HepG2 (cell line): Measurements from ENCODE around the gene C1orf35. TPM values are rescaled to one million over a fixed set of nuclear protein-coding genes. Genes with fewer than 3 reads are reported as not detected.

ENCODE experiments used
- AGO2 ChIP-seq: fragments of 200-400 bp; formaldehyde crosslinking; optimal IDR thresholded peaks from 2 replicates; pipeline ENCODE3; 2017; ENCODE audit warnings: mild to moderate bottlenecking, low read depth, low read length, moderate library complexity
- BRCA1 ChIP-seq: sonication (generic); formaldehyde crosslinking; IDR thresholded peaks from 2 replicates; pipeline ENCODE4 v1.4.0; 2020; ENCODE audit warnings: missing genetic modification reagents
- CCAR2 ChIP-seq: fragments of 200-400 bp; formaldehyde crosslinking; optimal IDR thresholded peaks from 2 replicates; pipeline ENCODE3; 2018; ENCODE audit warnings: low read depth, mild to moderate bottlenecking, low read length, moderate library complexity
- CEBPG ChIP-seq: IDR thresholded peaks from 2 replicates; pipeline ENCODE4 v1.6.1; 2016
- NAIF1 ChIP-seq: sonication (generic); formaldehyde crosslinking; IDR thresholded peaks from 2 replicates; pipeline ENCODE4 v1.5.0; 2020; ENCODE audit warnings: mild to moderate bottlenecking, missing genetic modification reagents, borderline replicate concordance
- PHF8 ChIP-seq: sonication (generic); formaldehyde crosslinking; IDR thresholded peaks from 2 replicates; pipeline ENCODE4 v1.5.0; 2020; ENCODE audit warnings: missing genetic modification reagents
- RBM22 ChIP-seq: fragments of 200-400 bp; formaldehyde crosslinking; optimal IDR thresholded peaks from 2 replicates; pipeline ENCODE3; 2017; ENCODE audit warnings: mild to moderate bottlenecking, low read length, moderate library complexity
- STAG1 ChIP-seq: sonication (generic); formaldehyde crosslinking; IDR thresholded peaks from 2 replicates; pipeline ENCODE4 v1.4.0; 2020; ENCODE audit warnings: missing genetic modification reagents
- USF2 ChIP-seq, 2 experiments: sonication (generic) in 1 of 2; formaldehyde crosslinking in 1 of 2; IDR thresholded peaks; 2 replicates each; pipeline versions ENCODE4 v1.5.1 to v1.6.1; 2011 to 2020; ENCODE audit warnings: borderline replicate concordance in 1 of 2, low read depth in 1 of 2, low read length in 1 of 2, mild to moderate bottlenecking in 1 of 2, missing genetic modification reagents in 1 of 2, moderate library complexity in 1 of 2
- YEATS4 ChIP-seq: sonication (generic); formaldehyde crosslinking; IDR thresholded peaks from 2 replicates; pipeline ENCODE4 v1.4.0; 2020; ENCODE audit warnings: missing genetic modification reagents, borderline replicate concordance
- ZNF205 ChIP-seq: IDR thresholded peaks from 2 replicates; pipeline ENCODE4 v1.6.1; 2018; ENCODE audit warnings: missing biosample characterization, missing genetic modification reagents
- ZNF224 ChIP-seq: sonication (generic); formaldehyde crosslinking; IDR thresholded peaks from 2 replicates; pipeline ENCODE4 v1.5.0; 2020; ENCODE audit warnings: mild to moderate bottlenecking, missing genetic modification reagents
- ZNF558 ChIP-seq: sonication (generic); formaldehyde crosslinking; IDR thresholded peaks from 2 replicates; pipeline ENCODE4 v1.9.0; 2022; ENCODE audit warnings: mild to moderate bottlenecking, missing genetic modification reagents, borderline replicate concordance
- ZNF878 ChIP-seq: sonication (generic); formaldehyde crosslinking; IDR thresholded peaks from 2 replicates; pipeline ENCODE4 v1.8.1; 2023; ENCODE audit warnings: mild to moderate bottlenecking, missing genetic modification reagents, moderate library complexity
- polyA plus RNA-seq, 8 experiments: library from polyadenylated mRNA; depleted of rRNA in 3 of 8; stranded (reverse) in 7 of 8; unstranded in 1 of 8; fragments of >200 nt; fragmentation: Illumina TruSeq in 4 of 8; extraction: Trizol in 4 of 8; gene quantifications; 2 replicates each; pipeline versions ENCODE4 v1.2.1 to v1.2.3, GENCODE V29; 2011 to 2016; ENCODE audit warnings: low read depth in 4 of 8, missing spikeins in 1 of 8, mixed read lengths in 1 of 8; ENCODE audit not compliant: insufficient read depth in 1 of 8
- total RNA-seq, 5 experiments: library from RNA; depleted of rRNA; stranded (reverse); fragments of >200 nt; fragmentation: Illumina TruSeq; extraction: Trizol; gene quantifications; 2 replicates each; pipeline ENCODE4 v1.2.3, GENCODE V29; 2016; ENCODE audit warnings: low read depth in 1 of 5
- TF ChIP-seq, protein P1 (sequence below): sonication (generic); formaldehyde crosslinking; IDR thresholded peaks from 2 replicates; pipeline ENCODE4 v1.9.0; 2021; ENCODE audit warnings: missing genetic modification reagents, borderline replicate concordance
- TF ChIP-seq, protein P2 (sequence below): IDR thresholded peaks from 2 replicates; pipeline ENCODE4 v1.6.1; 2016; ENCODE audit warnings: control low read depth
- TF ChIP-seq, protein P3 (sequence below): sonication (generic); formaldehyde crosslinking; conservative IDR thresholded peaks from 2 replicates; pipeline ENCODE4 v1.5.0; 2020; ENCODE audit warnings: missing genetic modification reagents

Gene C1orf35
- total and polyA plus RNA-seq, 2 of the 13 experiments (the other 11 are each of a cell fraction or from before 2014, with no cell fraction given): 8.1 to 19.3 TPM

DNA sequence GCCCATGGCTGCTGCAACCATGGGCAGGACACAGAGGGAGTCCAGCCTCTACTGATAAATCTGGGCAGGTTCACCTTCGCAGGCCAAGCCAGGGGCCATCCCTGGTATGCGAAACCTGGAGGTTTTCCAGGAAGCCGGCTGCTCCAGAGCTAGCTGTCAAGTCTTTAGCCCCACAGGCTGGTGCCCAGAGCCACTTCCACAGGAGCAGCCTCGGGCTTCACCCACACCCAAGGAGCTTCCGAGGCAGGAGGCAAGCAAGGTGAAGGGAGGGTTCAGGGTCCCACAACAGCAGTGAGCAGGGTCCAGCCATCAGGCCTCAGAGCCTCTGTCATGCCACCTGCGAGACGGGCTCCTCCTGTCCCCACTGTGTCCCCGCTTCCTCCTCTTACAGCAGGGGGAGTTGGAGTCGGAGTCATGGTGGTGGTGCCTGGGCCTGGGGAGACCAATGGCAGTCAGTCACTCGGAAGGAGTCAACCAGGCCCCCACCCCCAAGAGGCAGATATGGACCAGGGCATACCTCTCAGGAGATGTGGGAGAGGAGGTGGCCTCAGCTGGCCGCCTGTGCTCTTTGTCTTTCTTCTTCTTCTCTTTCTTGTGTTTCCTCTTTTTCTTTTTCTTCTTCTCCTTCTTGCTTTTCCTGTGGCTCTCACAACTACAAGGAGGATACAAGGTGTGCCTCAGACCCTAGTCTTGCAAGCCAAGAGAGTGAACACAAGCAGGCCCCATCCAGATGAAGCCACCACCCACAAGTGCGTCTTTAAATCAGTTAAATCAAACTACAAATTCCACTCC, 2.1 kb downstream of the C1orf35 start (continued):
- TF ChIP-seq RBM22: peak; percentile 95
- TF ChIP-seq ZNF558 (CRISPR knock-in tag): no peak
- TF ChIP-seq YEATS4 (CRISPR knock-in tag): no peak
- no peak for TF ChIP-seq ZNF205 (CRISPR knock-in tag)
- TF ChIP-seq, protein P1, sequence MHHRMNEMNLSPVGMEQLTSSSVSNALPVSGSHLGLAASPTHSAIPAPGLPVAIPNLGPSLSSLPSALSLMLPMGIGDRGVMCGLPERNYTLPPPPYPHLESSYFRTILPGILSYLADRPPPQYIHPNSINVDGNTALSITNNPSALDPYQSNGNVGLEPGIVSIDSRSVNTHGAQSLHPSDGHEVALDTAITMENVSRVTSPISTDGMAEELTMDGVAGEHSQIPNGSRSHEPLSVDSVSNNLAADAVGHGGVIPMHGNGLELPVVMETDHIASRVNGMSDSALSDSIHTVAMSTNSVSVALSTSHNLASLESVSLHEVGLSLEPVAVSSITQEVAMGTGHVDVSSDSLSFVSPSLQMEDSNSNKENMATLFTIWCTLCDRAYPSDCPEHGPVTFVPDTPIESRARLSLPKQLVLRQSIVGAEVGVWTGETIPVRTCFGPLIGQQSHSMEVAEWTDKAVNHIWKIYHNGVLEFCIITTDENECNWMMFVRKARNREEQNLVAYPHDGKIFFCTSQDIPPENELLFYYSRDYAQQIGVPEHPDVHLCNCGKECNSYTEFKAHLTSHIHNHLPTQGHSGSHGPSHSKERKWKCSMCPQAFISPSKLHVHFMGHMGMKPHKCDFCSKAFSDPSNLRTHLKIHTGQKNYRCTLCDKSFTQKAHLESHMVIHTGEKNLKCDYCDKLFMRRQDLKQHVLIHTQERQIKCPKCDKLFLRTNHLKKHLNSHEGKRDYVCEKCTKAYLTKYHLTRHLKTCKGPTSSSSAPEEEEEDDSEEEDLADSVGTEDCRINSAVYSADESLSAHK: no peak
- no peak for TF ChIP-seq USF2 (IDR thresholded peaks at IDR 0.05; ENCODE audit: low read depth, low read length)
- no peak for TF ChIP-seq USF2 (CRISPR knock-in tag; IDR thresholded peaks at IDR 0.05; ENCODE audit: borderline replicate concordance)
- TF ChIP-seq, protein P2, sequence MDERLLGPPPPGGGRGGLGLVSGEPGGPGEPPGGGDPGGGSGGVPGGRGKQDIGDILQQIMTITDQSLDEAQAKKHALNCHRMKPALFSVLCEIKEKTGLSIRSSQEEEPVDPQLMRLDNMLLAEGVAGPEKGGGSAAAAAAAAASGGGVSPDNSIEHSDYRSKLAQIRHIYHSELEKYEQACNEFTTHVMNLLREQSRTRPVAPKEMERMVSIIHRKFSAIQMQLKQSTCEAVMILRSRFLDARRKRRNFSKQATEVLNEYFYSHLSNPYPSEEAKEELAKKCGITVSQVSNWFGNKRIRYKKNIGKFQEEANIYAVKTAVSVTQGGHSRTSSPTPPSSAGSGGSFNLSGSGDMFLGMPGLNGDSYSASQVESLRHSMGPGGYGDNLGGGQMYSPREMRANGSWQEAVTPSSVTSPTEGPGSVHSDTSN (CRISPR knock-in tag): no peak
- no peak for TF ChIP-seq BRCA1 (CRISPR knock-in tag)
- TF ChIP-seq PHF8 (CRISPR knock-in tag): no peak
- peak; percentile 85 for TF ChIP-seq AGO2
- TF ChIP-seq CEBPG: no peak
- TF ChIP-seq ZNF878: no peak
- TF ChIP-seq, protein P3, sequence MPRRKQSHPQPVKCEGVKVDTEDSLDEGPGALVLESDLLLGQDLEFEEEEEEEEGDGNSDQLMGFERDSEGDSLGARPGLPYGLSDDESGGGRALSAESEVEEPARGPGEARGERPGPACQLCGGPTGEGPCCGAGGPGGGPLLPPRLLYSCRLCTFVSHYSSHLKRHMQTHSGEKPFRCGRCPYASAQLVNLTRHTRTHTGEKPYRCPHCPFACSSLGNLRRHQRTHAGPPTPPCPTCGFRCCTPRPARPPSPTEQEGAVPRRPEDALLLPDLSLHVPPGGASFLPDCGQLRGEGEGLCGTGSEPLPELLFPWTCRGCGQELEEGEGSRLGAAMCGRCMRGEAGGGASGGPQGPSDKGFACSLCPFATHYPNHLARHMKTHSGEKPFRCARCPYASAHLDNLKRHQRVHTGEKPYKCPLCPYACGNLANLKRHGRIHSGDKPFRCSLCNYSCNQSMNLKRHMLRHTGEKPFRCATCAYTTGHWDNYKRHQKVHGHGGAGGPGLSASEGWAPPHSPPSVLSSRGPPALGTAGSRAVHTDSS (CRISPR knock-in tag): no peak
- no peak for TF ChIP-seq STAG1 (CRISPR knock-in tag)
- no peak for TF ChIP-seq ZNF224 (CRISPR knock-in tag)
- TF ChIP-seq NAIF1 (CRISPR knock-in tag): no peak
- no peak for TF ChIP-seq CCAR2
